ENCODE measurements around the gene FYCO1.

DNA sequence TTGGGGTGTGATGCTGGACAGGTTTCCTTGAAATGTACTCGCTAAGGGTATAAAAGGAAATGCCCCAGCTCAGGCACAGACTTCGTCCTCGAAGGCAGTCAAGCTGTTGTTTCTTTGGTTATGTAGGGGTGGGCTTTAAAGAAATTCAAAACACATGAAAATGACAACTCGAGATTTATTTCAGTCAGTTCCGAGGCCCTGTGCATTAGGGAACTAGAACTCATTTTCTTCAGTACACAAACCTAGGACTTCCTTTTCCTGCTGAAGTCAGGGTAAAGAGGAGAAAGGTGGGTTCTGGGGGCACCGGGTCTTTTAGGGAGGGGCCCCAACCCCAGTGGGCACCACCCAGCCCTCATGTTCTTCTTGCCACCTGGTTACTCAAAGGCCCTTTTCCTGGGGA is 101.6 kb downstream of the FYCO1 start:
- TF ChIP-seq NFIC (IDR thresholded peaks at IDR 0.05) (no peak), FOXM1 (IDR thresholded peaks at IDR 0.05; ENCODE audit: borderline replicate concordance, low read depth) (no peak)
